ENCODE data around the gene CTNNAL1. TPM values are rescaled to one million over a fixed set of nuclear protein-coding genes. Genes with fewer than 3 reads are reported as not detected.

CTNNAL1 gene
- total and polyA plus RNA-seq, 2 of the 8 experiments (the other 6 are each of a cell fraction or from before 2014, with no cell fraction given): 23.2 to 66.1 TPM

DNA sequence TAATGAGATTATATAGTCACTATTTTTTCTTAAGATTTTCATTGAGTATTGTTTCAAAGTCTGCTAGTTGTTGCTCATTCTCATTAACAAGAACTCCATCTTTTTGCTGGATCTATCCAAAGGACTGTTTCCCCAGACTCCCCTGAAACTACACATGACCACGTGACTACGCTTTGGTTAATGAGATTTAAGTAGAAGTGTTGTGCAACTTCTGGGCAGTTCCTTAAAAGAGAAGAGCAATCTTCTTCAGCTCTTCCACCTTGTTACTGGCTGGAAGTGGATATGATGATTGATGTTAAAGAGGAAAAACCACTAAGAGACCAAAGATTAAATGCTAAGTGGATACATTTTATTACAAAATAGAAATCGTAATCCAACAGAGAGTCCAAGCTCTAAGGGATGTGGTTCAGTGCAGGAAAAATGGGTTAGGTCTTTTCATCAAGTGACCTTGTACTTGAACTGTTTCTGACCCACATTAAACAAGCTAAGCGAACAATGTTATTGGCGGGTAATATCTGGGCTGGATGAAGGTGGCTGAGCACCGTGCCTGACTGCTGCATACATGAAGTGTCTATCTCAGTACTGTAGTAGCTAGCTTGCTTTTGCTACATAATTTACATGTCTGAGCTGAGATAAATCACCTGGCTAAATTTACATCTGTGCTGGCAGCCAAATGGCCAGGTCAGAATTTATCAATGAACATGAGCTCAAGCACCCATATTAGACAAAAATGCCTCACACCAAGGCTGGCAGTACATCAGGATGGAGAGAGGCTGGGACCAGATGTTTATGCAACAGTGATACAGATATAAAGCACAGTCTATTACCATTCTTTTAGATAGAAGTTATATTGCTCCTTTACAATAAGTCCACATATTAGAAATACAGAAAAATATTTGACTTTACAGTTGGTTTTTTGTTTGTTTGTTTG lies 7.5 kb upstream of the CTNNAL1 start:
- Histone ChIP-seq H3K27me3 (replicated peaks in 1 of 4; ENCODE audit: control insufficient read depth in 3 of 4, extremely low read depth in 1 of 4, insufficient read depth in 3 of 4, low read length in 3 of 4) (no peaks in the 10 kb centered on the region), H3K79me1 (ENCODE audit: low read depth, low read length) (no peaks in the 10 kb centered on the region; the same call in 1 of the 2 replicates), H3K23ac (ENCODE audit: insufficient read length) (no peak overlapping the region), H3K23me2 (ENCODE audit: low read depth, low read length) (no peaks in the 10 kb centered on the region), H3K9me3 (ENCODE audit: insufficient read depth in 2 of 2, low read depth in 1 of 2, low read length in 1 of 2) (no peaks in the 10 kb centered on the region), H3K4me1 (replicated peaks in 1 of 4; ENCODE audit: control insufficient read depth in 3 of 4, insufficient read depth in 4 of 4, low read length in 3 of 4) (no peaks in the 10 kb centered on the region; a peak in 1 of 7 replicates), H3K79me2 (ENCODE audit: control insufficient read depth in 1 of 2, insufficient read depth in 2 of 2, low read length in 2 of 2) (0 out of 4 replicates have a peak, but pooled peaks cover 0 to 3% of the 10 kb centered on the region in 2 experiments), H3K4me2 (ENCODE audit: insufficient read depth in 1 of 2, low read depth in 2 of 2, low read length in 2 of 2) (no peak overlapping the region), H3K56ac (replicated peaks; ENCODE audit: insufficient read length, low read depth, low read length) (no peak overlapping the region), H4K8ac (ENCODE audit: extremely low read depth, insufficient read depth, low read length) (no peak overlapping the region), H2BK20ac (ENCODE audit: low read length) (no peak overlapping the region), H3K9ac (replicated peaks in 1 of 4; ENCODE audit: extremely low read depth in 1 of 4, low read depth in 3 of 4, low read length in 3 of 4) (no peak overlapping the region), H3K14ac (ENCODE audit: insufficient read length) (no peak overlapping the region), H2BK12ac (ENCODE audit: low read depth, low read length) (no peak overlapping the region), H4K5ac (ENCODE audit: insufficient read length, low read depth, low read length) (no peak overlapping the region), H2AFZ (ENCODE audit: low read length) (no peak overlapping the region), H3K27ac (ENCODE audit: low read depth, low read length) (no peak overlapping the region), H3K4ac (replicated peaks; ENCODE audit: insufficient read length, low read depth, low read length) (no peak overlapping the region), H3K18ac (ENCODE audit: extremely low read depth, low read length) (no peak overlapping the region), H4K91ac (replicated peaks; ENCODE audit: insufficient read length, low read length) (no peak overlapping the region), H3K4me3 (ENCODE audit: extremely low read depth in 1 of 4, insufficient read depth in 2 of 4, low read depth in 3 of 4, low read length in 4 of 4) (no peak overlapping the region), H2BK120ac (replicated peaks; ENCODE audit: low read depth, low read length) (no peak overlapping the region), H4K20me1 (replicated peaks in 1 of 2; ENCODE audit: control insufficient read depth in 1 of 2, insufficient read depth in 2 of 2, low read length in 2 of 2) (peaks cover 0 to 1% of the 10 kb centered on the region in 2 experiments), H2BK5ac (ENCODE audit: low read depth, low read length) (no peak overlapping the region), H3K36me3 (ENCODE audit: control insufficient read depth in 2 of 4, insufficient read depth in 4 of 4, low read length in 3 of 4) (peaks cover 0 to 20% (median 9%) of the 10 kb centered on the region in 4 experiments; a peak in 4 of 8 replicates), H2AK5ac (ENCODE audit: low read depth, low read length) (no peak overlapping the region), H2BK15ac (ENCODE audit: low read length) (no peak overlapping the region)
- ChIA-PET POLR2A (ENCODE audit: partially characterized antibody) (interaction anchor here (1.2 kb wide), 1 partner anchor 76 kb away, joined by 3 read pairs; no protein-coding TSS in a partner anchor), CTCF (ENCODE audit: partially characterized antibody) (interaction anchor here (1.3 to 1.6 kb wide), 2 partner anchors 8 to 13 kb away, joined by 3 read pairs; no protein-coding TSS in a partner anchor)
- DNase-seq (ENCODE audit: low read depth in 1 of 2, low spot score in 2 of 2) (no peak), FAIRE-seq (no peak)
- WGBS, 2 experiments (ENCODE audit: extremely low coverage in 1 of 2, insufficient coverage in 1 of 2, insufficient read length in 1 of 2, insufficient replicate concordance in 2 of 2, low coverage in 1 of 2, low lambda C conversion rate in 2 of 2, missing lambda C conversion rate in 1 of 2): 91% methylated on average over 6 of the region's 6 CpGs; no CpG with 5 or more reads in 1 of the 2 experiments
- TF ChIP-seq, protein P1, sequence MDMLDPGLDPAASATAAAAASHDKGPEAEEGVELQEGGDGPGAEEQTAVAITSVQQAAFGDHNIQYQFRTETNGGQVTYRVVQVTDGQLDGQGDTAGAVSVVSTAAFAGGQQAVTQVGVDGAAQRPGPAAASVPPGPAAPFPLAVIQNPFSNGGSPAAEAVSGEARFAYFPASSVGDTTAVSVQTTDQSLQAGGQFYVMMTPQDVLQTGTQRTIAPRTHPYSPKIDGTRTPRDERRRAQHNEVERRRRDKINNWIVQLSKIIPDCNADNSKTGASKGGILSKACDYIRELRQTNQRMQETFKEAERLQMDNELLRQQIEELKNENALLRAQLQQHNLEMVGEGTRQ (IDR thresholded peaks at IDR 0.05; ENCODE audit: low read length): no peak
- TF ChIP-seq SIN3A (conservative IDR thresholded peaks at IDR 0.05 in 1 of 2, IDR thresholded peaks at IDR 0.05 in 1 of 2; ENCODE audit: low read depth in 1 of 2, low read length in 2 of 2): no peak
- no peak for TF ChIP-seq HDAC6 (IDR thresholded peaks at IDR 0.05; ENCODE audit: low read depth, low read length)
- TF ChIP-seq MAFK (IDR thresholded peaks at IDR 0.05; ENCODE audit: low read depth, low read length): no peak
- TF ChIP-seq FOSL1 (IDR thresholded peaks at IDR 0.05; ENCODE audit: insufficient read depth, low read depth, low read length): no peak
- no peak for TF ChIP-seq NANOG (IDR thresholded peaks at IDR 0.05; ENCODE audit: insufficient read depth, low read depth, low read length, poor library complexity, severe bottlenecking)
